Measurements from ENCODE around the gene CARNS1. TPM values are rescaled to one million over a fixed set of nuclear protein-coding genes. Genes with fewer than 3 reads are reported as not detected.

The CARNS1 gene, protein sequence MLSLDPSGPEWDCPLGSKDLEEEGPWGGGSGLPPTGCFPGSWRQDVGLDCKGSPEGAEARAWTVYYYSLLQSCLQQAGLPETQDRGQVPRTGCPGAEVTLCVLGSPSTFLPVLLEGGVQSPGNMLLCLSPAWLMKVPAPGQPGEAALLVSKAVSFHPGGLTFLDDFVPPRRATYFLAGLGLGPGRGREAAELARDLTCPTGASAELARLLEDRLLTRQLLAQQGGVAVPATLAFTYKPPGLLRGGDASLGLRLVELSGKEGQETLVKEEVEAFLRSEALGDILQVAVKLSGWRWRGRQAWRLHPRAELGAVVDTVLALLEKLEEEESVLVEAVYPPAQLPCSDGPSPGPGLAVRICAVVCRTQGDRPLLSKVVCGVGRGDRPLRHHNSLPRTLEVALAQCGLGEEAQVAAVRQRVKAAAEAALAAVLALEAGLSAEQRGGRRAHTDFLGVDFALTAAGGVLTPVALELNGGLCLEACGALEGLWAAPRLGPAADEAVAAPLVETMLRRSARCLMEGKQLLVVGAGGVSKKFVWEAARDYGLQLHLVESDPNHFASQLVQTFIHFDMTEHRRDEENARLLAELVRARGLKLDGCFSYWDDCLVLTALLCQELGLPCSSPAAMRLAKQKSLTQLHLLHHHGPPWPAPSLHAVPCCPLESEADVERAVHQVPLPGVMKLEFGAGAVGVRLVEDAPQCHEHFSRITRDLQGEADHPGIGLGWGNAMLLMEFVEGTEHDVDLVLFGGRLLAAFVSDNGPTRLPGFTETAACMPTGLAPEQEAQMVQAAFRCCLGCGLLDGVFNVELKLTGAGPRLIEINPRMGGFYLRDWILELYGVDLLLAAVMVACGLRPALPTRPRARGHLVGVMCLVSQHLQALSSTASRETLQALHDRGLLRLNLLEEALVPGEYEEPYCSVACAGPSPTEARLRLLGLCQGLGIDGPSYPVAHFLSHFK
- 1 to 10 TPM in 2 of 6 donors, under 1 TPM in 4; 0.49 to 4.2 (median 0.89) TPM for total RNA-seq

DNA sequence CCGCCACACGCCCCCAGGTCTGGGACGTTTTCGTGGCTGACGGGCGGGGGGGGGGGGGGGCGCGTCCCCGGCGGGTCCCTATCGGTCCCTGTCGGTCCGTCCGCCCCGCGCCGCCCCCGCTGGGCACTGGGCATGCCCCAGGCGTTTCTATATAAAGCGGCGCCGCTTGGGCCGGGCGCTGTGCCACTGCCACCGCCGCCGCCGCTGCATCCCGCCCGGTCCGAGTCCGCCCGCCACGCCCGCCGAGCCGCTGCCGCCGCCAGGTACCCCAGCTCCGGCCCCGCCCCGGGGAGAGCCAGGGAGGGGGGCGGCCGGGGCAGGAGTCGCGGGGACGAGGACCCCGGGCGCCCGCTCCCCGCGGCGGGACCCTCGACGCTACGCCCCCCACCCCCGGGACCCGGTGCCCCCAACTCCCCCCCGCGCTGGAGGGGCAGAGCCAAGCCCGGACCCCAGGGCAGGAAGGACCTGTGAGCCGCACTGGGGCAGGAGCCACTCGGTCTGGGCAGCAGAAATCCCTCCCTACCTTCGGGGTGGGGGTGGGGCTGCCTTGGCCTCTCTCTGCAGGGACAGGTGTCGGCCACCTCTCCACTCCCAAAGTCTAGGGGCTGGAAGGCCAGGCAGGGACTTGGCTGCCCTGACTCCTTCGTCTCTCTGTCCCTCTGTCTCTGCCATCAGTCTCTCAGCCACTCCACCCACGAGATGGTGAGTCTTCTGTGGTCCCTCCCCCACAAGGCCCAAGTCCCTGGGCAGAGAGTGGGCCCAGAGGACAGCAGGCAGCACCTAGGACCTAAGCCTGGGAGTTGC lies at the start of gene CARNS1:
CARNS1 (plus strand) TSS at position 178 of the 804 bp plus-strand sequence; CDS start at position 700, 522 bp downstream.
- H3K9me3 ChIP-seq = no peaks in the 10 kb centered on the region
- H3K36me3 ChIP-seq = no peaks in the 10 kb centered on the region
- H3K4me3 ChIP-seq = peak within 1 kb of the TSS in 3 of 4 donors; percentile 25 to 42 (median 39)
- peaks cover 0 to 3% (median 0%) of the 10 kb centered on the region in 4 donors for H3K27me3 ChIP-seq
- DNase-seq = peak in 1 of 2 donors; percentile 90
- TF ChIP-seq POLR2A (IDR thresholded peaks at IDR 0.05) (no peak), POLR2AphosphoS5 (IDR thresholded peaks at IDR 0.05) (no peak), EP300 (IDR thresholded peaks at IDR 0.05) (no peak)
- TF ChIP-seq, protein P1, sequence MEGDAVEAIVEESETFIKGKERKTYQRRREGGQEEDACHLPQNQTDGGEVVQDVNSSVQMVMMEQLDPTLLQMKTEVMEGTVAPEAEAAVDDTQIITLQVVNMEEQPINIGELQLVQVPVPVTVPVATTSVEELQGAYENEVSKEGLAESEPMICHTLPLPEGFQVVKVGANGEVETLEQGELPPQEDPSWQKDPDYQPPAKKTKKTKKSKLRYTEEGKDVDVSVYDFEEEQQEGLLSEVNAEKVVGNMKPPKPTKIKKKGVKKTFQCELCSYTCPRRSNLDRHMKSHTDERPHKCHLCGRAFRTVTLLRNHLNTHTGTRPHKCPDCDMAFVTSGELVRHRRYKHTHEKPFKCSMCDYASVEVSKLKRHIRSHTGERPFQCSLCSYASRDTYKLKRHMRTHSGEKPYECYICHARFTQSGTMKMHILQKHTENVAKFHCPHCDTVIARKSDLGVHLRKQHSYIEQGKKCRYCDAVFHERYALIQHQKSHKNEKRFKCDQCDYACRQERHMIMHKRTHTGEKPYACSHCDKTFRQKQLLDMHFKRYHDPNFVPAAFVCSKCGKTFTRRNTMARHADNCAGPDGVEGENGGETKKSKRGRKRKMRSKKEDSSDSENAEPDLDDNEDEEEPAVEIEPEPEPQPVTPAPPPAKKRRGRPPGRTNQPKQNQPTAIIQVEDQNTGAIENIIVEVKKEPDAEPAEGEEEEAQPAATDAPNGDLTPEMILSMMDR (IDR thresholded peaks at IDR 0.05) = no peak
- peak within 1 kb of the TSS in 3 of 4 donors; percentile 35 to 71 (median 68) for H3K27ac ChIP-seq
- ATAC-seq (ENCODE audit: low FRiP score in 2 of 2) = no peak
- 27 to 29% methylated on average over 1 to 13 of the region's 67 CpGs for WGBS, 2 donors
- peaks cover 43 to 57% (median 48%) of the 10 kb centered on the region in 4 donors for H3K4me1 ChIP-seq

DNA sequence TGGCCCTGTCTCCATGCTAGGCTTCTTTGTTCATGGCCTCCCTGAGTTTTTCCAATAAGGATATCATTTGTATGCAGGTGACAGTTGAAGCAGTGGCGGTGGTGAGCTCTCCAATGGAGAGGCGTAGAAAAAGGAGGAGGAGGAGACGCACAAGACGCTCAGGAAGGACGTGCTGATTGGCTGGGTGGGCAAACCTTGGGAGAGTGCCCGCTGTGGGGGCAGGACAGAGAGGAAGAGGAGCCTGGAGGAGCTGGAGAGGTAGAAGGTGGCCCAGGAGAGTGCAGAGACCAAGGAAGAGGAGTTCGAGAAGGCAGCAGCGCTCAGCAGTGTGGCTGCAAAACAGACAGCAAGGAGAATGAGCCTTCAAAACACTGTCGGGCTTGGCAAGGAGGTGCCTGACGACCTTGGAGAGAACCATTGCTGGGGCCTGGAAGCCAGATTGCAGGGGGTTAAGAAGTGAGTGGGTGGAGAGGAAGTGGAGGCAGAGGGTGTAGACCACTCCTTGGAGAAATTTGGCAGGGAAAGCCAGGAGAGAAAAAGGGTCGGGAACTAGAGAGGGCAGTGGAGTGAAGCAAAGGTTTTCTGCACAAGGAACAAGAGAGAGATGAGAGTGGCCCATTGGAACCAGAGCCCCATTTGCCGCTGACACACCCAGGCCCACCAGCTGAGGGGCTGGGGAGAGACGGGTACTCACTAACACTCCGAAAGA lies 49.6 kb upstream of the CARNS1 start:
- Histone ChIP-seq H3K4me1 (peaks cover 35 to 57% (median 43%) of the 10 kb centered on the region in 4 donors), H3K27me3 (no peaks in the 10 kb centered on the region), H3K9me3 (no peaks in the 10 kb centered on the region), H3K36me3 (peaks cover 0 to 13% (median 4%) of the 10 kb centered on the region in 4 donors), H3K27ac (peak overlapping the region in 2 of 4 donors; percentile 77), H3K4me3 (no peak overlapping the region)
- ATAC-seq (ENCODE audit: low FRiP score in 2 of 2) (no peak), DNase-seq (no peak)
- no peak for TF ChIP-seq EP300 (IDR thresholded peaks at IDR 0.05)
- TF ChIP-seq, protein P1 (IDR thresholded peaks at IDR 0.05) = no peak
- no peak for TF ChIP-seq POLR2A (IDR thresholded peaks at IDR 0.05)
- TF ChIP-seq POLR2AphosphoS5 (IDR thresholded peaks at IDR 0.05) = no peak
- WGBS, 2 donors = 60 to 62% methylated on average over 14 of the region's 14 CpGs

DNA sequence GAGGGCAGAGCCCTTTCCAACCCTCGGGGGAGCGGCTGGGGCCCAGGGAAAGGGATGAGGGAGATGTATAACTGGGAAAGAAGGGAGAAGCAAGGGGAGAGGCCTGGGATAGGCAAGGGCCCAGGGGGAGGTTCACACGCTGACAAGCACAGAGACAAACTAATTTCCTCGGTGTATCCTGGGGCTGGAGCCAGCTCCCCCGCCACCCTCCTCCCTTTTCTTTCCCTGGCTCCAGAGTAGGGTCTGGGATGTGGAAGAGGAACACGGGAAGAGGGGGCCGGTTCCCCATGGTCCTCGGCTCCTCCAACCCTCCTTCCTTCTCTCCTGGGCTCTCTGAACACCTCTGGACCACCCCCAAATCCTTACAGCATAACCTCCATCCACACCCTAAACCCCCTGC lies 48.9 kb upstream of the CARNS1 start:
- H3K27ac ChIP-seq = peak overlapping the region; percentile 12 to 77 (median 54)
- no peaks in the 10 kb centered on the region for H3K9me3 ChIP-seq
- no peak overlapping the region for H3K4me3 ChIP-seq
- TF ChIP-seq, protein P1 (IDR thresholded peaks at IDR 0.05) = no peak
- TF ChIP-seq POLR2AphosphoS5 (IDR thresholded peaks at IDR 0.05) = no peak
- no peak for TF ChIP-seq POLR2A (IDR thresholded peaks at IDR 0.05)
- TF ChIP-seq EP300 (IDR thresholded peaks at IDR 0.05) = no peak
- peaks cover 0 to 13% (median 4%) of the 10 kb centered on the region in 4 donors for H3K36me3 ChIP-seq
- peak in 1 of 2 donors; percentile 39 for ATAC-seq (ENCODE audit: low FRiP score in 2 of 2)
- 43% methylated on average over 8 of the region's 8 CpGs for WGBS, 2 donors
- DNase-seq = no peak
- peaks cover 42 to 63% (median 50%) of the 10 kb centered on the region in 4 donors for H3K4me1 ChIP-seq
- no peaks in the 10 kb centered on the region for H3K27me3 ChIP-seq

All from upper lobe of left lung (tissue), 6 donors.